Measurements from ENCODE around the gene ABLIM2.

Gene ABLIM2

GRCh38 chr4:8104491-8105305 is 53.9 kb downstream of the ABLIM2 start:
- no peak for DNase-seq (ENCODE audit: low read depth, low spot score)

- DNase-seq (ENCODE audit: low read depth, low spot score) = no peak
Observed at GRCh38 chr4:8103421-8104390, 54.9 kb downstream of the ABLIM2 start.

- no peak for DNase-seq (ENCODE audit: low read depth, low spot score)
Observed at GRCh38 chr4:8102831-8103230, 55.8 kb downstream of the ABLIM2 start.

DNA sequence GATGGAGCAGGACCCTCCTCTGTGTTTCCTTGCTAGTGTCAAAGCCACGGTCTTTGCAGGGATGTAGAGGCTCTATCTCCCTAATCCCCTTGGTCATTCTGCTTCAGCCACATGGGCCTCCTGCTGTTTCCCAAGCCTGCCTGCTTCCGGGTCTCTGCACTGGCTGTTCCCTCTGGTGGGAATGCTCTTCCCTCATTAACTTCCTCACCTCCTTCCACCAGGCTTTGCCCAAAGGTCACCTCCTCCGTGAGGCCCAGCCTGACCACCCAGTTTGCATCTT is 56.6 kb downstream of the ABLIM2 start:
- no peak for DNase-seq (ENCODE audit: low read depth, low spot score)

GRCh38 chr4:8101213-8102075 is 57.2 kb downstream of the ABLIM2 start:
- DNase-seq (ENCODE audit: low read depth, low spot score) = no peak

- no peak for DNase-seq (ENCODE audit: low read depth, low spot score)
Observed at GRCh38 chr4:8099981-8100464, 58.6 kb downstream of the ABLIM2 start.

DNA sequence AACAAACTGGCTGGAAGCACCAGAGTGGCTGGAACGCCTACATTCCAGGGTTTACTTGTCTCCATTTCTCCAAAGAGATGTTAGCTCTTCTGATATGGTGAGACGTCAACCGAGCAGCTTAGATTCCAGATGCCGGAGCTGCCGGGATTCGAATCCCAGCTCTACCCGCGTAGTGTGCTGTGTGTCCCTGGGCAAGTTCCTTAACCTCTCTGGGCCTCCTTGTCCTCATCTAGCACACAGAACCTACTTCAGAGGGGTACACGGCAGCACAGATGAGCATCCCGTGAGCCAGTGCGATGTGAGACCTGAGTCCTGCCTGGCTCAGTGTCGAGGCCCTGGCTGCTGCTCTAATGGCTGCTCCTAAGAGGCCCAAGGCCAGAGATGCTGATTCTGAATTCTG is 60.1 kb downstream of the ABLIM2 start:
- no peak for DNase-seq (ENCODE audit: low read depth, low spot score)

DNA sequence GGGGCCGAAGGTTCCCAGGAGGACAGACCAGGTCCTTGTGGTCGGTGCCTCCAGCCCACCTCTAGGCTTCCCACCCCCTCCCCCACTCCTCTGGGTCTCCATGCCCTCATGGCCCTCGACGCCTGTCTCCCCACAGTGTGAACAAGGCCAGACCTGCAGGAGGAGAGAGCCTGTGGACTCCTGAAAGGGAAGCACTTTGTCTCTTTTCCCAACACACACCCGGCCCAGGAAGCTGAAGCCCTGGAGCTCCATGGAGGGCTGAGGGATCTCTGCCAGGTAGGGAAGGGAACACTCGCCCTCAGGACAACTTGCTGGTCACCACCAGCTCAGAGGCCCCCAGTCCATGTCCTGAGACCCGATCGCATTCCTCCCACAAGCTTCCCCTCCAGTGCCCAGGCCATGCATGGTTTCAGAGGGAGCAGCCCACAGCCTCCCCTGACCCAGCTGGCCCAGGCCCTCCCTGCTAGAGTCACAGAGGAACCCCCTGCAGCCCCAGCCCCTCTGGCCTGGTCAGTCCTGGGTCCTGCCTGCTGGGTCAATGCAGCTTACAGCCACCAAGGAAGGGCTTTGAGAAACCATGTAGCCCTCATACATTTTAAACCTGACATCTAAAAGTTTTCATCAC is 60.8 kb downstream of the ABLIM2 start:
- no peak for DNase-seq (ENCODE audit: low read depth, low spot score)

DNA sequence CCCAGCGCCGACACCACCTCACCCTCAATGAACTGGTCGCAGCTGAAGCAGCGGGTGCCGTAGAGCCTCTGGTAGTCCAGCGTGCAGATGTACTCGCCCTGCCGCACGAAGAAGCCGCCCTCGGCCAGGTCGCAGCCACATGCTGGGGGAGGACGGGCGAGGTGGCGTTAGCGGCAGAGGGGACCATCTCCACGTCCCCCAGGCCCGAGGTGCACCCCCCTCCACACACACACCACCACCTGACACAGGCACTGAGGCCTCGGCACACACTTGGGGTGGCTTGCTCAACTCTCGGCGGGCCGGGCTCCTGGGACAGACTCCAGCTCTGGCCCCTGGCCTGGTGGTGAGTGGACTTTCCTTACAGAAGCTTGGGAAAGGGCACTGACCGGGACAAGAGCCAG is 61.5 kb downstream of the ABLIM2 start:
- DNase-seq (ENCODE audit: low read depth, low spot score) = no peak

GRCh38 chr4:8096690-8097061 is 61.9 kb downstream of the ABLIM2 start:
- DNase-seq (ENCODE audit: low read depth, low spot score) = no peak

- DNase-seq (ENCODE audit: low read depth, low spot score) = no peak
Observed at GRCh38 chr4:8095956-8096689, 62.5 kb downstream of the ABLIM2 start.

DNA sequence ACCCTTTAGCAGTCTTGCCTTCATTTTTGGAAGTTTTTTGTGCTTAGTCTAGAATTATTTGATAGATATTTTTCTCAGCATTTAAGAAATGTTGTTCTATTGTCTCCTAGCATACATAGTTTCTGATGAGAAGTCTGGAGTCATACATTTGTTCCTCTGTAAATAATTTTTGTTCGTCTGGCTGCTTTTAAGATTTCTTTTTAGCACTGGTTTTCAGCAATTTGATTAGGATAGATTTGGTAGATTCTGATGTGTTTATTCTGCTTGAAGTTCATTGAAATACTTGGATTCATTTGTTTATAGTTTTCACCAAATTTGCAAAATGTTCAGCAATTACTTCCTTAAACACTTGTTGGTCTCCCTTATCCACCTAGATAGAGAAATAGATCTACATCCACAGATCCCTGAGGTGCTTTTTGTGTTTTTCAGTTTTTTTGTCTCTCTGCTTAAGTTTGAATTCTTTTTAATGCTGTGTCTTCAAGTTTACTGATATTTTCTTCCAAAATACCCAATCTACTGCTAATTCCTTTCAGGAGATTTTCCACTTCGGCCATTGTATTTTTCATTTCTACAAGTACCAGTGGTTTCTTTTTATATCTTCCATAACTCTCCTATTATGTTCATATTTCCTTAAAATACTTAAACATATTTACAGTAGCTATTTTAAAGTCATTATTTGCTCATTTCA is 64.9 kb downstream of the ABLIM2 start:
- DNase-seq (ENCODE audit: low read depth, low spot score) = no peak

DNA sequence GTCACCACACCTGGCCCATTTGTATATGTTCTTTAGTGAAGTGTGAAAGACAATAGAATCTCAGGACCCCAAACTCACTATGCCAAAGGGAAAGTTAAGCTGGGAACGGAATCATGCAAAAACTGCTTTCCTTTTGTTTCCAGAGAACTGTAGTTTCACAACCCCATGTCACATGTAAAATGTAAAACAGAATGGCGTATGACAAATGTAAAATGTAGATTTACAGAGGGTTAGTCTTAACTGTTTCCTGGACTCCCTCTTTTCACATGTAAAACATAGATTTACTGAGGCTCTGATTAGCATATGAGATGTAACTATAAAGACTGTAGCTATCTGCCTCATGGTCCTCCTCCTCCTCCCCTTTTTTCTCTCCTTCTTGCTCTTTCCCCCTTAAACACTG is 66.3 kb downstream of the ABLIM2 start:
- DNase-seq (ENCODE audit: low read depth, low spot score) = no peak

- no peak for DNase-seq (ENCODE audit: low read depth, low spot score)
Observed at GRCh38 chr4:8090744-8091301, 67.8 kb downstream of the ABLIM2 start.

DNA sequence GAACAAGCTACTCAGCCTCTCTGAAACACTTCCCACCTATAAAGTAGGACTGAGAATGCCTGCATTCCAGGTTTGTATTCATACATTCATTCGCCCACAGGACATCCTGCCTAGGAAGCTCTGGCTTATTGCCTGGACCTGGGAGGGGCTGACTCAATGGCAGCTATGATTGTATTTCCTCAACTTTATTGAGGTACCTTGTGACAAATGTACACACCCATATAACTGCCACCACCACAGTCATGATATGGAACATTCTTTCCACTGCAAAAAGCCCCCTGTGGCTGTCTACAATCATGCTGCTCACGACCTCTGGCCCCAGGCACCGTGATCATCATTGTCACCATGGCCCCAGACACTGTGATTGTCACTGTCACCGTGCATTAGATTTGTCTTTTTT is 68.3 kb downstream of the ABLIM2 start:
- no peak for DNase-seq (ENCODE audit: low read depth, low spot score)

DNA sequence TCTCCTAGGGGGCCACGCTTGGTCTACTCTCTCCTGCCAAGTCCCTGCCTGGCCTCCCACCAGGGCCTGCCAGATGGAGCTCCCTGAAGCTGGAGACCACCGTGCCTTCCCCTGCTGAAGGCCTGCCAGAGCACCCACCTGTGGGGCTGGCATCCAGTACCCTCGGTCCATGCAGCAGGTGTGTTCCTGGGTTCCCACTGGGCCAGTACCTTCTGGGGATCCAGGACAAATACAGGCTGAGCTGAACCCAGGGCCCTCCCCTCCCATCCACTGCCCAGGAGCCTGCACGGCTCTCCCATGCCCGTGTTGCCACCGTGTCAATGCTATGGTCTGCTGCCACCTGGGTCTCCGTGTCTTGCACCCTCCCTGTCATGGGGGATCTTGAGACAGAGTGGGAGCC is 68.8 kb downstream of the ABLIM2 start:
- no peak for DNase-seq (ENCODE audit: low read depth, low spot score)

- no peak for DNase-seq (ENCODE audit: low read depth, low spot score)
Observed at GRCh38 chr4:8088966-8089491, 69.6 kb downstream of the ABLIM2 start.

DNA sequence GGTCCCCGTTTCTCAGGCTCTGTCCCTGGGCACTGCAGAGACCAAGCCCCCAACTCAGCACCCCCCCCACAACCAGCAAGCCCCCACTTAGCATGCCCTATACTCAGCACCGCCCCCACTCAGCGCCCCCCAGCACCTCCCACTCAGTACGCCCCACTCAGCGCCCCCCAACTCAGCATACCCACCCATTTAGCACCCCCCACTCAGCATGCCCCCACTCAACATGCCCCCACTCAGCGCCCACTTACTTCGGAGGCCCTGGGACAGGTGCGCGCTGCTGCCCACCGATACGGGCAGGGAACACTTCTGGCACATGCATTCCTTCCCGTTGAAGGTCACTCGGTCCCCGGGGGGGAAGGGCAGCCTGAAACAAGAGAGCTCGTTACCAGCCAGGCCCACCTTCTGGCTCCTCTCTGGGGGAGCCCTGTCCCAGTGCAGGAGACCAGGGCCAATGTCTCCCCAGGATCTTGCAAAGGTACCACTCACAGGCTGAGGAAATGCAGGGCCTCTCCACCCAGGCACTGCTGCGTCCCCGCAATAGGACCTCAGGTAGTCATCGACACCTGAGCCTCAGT is 70.6 kb downstream of the ABLIM2 start:
- no peak for DNase-seq (ENCODE audit: low read depth, low spot score)

DNA sequence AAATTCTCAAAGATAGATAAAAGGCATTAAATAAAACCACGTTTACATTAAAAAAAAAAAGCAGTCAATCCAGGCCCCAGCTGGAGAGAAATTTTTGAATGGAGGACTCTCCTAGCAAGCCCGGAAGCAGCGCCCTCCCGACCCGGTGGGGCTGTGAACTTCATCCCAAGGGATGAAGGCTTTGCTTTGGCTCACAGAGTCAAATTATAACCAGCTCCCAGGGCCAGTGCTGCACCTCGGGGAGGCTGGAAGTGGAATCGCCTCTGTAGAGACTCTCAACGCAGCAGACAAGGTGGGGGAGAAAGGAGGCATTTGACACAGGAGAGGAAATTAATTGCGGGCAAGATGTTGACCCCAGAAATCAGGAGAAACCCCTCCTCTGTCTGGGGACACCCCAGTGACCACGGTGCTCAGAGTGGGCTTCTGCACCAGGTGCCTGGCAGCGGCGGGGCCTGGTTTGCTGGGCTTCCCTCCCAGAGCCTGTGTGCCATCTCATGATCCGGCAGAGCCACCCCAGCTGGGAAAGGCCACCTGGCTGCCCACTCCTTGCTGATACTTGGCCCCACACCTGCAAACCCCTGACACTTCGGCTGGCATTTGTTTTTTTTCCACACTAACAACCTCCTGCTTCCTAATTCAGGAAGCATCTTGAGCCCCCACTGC is 71.7 kb downstream of the ABLIM2 start:
- DNase-seq (ENCODE audit: low read depth, low spot score) = no peak
